CD4-positive, alpha-beta T cell treated with Interleukin-17A for 1 hour (primary cell): ENCODE measurements around the gene PRSS36.
"Not testable (repeated sequence)": the region's sequence is repeated elsewhere in the genome, so short reads cannot be mapped to it uniquely, and the experiment has no call there.

Experiments used
- DNase-seq: peaks from one replicate; pipeline ENCODE4 v3.0.0-alpha.2; 2020

The PRSS36 gene

GRCh38 chr16:31149894-31150890 lies at the start of gene PRSS36:
TSS of gene PRSS36 (minus strand) at chr16:31150066. CDS start at chr16:31150035, 31 bp downstream.
- DNase-seq, result no peak

DNA sequence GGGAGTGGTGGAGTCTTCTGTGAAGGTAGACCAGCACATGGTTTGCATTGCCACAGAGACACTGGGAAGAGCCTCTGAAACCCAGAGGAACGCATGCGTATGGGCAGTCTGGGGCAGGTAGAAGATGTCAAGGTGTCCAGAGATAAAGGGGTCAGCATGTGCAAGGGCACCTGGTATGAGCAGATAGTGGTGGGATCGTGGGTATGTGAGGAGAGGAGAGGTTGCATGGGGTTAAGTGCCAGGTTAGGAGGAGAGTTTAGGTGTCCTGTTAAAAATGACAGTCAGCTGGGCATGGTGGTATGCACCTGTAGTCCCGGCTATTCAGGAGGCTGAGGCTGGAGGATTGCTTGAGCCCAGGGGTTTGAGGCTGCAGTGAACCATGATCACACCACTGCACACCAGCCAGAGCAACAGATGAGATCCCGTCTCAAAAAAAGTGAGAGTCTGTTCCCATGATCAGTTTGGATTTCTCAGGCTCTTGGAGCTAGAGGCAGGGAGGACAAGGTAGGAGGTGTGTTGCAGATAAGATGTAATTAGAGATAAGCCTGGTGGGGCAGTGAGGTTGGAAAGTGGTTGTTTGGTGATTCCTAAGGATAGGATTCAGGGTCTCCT lies 49.7 kb upstream of the PRSS36 start:
- no peak for DNase-seq

DNA sequence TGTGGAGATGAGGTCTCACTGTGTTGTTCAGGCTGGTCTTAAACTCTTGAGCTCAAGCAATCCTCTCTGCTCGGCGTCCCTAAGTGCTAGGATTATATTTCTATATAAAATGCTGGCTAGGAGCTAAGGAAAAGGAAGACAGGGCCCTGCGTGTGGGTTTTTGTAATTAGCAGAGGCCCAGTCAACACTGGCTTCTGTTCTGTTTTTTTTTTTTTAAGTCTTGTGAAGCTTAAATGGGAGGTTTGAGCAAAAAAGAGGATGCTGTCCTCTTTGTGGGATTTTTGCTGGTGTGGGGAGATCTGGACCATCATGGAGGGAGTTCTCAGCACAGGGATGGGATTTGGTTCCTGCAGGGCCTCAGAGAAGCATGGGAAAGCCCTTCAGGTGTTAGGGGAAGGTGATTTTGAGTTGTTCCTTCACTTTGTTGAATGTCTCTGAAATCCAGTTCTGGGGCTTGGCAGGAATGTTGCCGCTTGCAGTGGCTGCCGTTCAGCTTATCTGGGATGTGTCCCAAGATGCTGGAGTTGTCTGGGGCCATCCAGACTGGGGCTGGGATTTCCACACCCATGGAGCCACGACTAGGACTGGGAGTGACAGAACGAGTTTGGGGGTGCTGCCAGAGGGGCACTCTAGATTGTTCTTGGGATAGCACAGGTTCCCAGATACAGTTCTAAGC lies 48.5 kb upstream of the PRSS36 start:
- DNase-seq, result no peak

DNA sequence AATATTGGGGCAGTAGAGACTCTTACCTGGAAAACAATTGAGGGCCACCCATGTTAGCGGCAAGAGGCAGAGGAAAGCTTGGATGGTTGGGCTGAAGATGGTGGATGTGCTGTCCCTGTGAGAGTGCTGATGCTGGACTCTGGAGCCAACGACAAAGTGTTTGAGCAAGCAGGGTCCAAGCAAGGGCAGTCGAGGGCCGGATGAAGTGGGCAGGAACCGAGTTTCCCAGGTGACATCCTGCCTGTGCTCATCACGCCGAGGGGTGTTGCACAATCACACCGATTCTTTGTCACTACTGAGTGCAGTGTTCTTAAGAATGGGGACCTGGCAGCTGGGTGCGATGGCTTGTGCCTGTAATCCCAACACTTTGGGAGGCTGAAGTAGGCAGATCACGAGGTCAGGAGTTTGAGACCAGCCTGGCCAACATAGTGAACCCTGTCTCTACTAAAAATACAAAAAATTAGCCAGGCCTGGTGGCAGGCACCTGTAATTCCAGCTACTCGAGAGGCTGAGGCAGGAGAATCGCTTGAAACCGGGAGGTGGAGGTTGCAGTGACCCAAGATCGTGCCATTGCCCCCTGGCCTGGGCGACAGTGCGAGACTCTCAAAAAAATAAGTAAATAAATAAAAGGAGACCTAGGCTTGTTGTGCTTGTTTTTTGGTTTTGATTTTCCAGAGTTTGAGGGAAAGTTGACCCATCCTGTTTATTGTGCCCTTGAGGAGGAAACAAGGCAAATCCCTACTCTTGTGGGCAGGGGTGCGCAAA lies 46.6 kb upstream of the PRSS36 start:
- no peak for DNase-seq

DNA sequence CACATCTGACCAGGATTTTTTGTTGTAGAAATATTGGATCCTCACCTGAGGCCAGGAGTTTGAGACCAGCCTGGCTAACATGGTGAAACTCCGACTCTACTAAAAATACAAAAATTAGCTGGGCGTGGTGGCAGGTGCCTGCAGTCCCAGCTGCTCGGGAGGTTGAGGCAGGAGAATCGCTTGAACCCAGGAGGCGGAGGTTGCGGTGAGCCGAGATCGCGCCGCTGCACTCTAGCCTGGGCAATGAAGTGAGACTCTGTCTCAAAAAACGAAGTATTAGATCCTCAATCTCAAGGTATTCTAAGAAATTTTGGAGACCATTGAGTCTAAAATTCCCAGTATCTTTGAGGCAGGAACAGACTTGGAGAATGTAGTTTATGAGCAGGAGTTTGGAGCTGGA lies 46.0 kb upstream of the PRSS36 start:
- DNase-seq, result not testable (repeated sequence)

- DNase-seq, result no peak
Measured at GRCh38 chr16:31194898-31195297, 45.0 kb upstream of the PRSS36 start.

- DNase-seq, result no peak
Measured at GRCh38 chr16:31193874-31194273, 44.0 kb upstream of the PRSS36 start.

- no peak for DNase-seq
Measured at GRCh38 chr16:31192856-31193642, 43.2 kb upstream of the PRSS36 start.

GRCh38 chr16:31191697-31192428 lies 42.0 kb upstream of the PRSS36 start:
- no peak for DNase-seq

DNA sequence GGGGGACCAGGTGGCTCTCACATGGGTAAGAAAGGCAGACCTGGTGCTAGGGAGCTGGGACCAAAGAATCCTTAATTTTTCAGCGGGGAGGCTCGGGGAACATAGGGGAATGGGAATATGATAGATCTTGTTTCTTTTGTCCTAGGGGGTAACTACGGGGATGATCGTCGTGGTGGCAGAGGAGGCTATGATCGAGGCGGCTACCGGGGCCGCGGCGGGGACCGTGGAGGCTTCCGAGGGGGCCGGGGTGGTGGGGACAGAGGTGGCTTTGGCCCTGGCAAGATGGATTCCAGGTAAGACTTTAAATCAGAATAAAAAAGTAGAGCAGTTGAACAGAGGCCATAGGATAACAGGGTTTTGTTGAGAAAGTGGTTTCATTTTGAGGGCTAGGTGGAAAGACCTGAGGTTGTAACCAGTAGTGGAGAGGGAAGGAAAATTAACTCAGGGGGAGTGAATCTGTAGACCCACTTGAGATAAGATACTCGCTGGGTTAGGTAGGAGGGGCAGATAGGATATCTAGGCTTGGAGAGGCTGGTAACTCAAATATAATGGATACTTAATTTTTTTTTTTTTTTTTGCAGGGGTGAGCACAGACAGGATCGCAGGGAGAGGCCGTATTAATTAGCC lies 41.1 kb upstream of the PRSS36 start:
- no peak for DNase-seq

DNA sequence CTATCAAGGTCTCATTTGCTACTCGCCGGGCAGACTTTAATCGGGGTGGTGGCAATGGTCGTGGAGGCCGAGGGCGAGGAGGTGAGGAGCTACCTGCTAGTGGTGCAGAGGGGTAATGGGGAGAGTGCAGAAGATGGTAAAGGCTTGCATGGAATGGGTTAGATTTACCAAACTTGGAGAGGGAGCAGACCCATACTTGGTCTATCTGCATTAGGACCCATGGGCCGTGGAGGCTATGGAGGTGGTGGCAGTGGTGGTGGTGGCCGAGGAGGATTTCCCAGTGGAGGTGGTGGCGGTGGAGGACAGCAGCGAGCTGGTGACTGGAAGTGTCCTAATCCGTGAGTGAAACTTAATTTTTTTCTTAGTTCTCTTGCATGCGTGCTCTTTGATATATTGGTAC lies 40.2 kb upstream of the PRSS36 start:
- no peak for DNase-seq

GRCh38 chr16:31189412-31189778 lies 39.5 kb upstream of the PRSS36 start:
- DNase-seq, result no peak

GRCh38 chr16:31188450-31189411 lies 38.9 kb upstream of the PRSS36 start:
- peak; percentile 18 for DNase-seq

DNA sequence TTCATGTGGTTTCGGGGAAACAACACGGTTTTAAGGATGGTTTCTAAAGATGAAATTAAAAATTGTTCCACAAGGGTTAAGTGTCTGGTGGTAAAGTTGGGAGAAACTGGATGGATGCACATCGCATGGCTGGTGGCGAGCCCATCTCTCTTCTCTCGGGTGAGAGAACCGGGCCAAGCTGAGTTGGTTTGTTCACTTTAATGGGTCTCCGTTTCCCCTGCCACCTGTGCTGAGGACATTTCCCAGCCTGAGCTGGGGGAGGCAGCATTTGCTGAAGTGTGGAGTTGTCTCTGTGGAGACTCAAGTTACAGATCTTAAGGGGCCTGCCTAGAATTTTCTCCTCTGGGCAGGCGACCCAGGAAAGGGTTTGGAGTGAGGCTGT lies 37.9 kb upstream of the PRSS36 start:
- DNase-seq, result peak; percentile 2

DNA sequence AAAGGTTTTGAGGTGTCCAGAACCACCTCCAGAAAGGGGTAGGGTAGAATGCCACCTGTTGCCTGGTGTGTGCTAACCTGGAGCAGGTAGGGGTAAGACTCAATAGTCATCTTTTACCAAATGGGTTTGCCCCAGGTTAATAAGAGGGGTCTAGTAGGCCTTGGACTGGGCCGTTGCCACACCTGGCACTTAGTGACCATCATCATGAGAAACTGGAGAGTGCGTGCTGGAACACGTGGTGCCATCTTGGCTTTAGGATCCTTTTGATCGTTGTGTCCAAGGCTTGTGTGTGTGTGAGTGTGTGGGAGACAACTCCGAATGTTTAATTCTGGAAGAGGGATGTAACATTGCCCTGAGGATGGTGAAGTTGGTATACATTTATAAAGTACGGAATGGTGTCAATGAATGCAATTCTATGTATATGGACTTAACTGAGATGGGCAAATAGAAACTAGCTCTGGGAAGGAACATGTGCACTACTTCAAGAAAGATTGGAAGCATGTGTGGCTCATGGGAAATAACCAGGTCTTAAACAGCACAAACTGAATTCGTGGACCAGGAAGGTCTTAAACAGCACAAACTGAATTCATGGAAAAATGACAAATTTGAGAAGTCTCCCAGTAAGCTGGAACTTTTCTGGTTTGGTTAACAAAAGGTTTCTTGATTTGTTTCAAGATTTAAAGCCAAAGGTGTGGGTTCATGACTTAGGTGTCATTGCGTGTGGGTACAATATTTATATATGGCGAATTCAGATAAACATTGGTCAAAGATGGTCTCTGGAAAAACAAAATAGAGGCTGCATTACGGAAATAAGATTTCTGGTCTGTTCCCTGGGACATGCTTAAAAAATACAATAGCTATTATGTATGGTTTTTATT lies 37.3 kb upstream of the PRSS36 start:
- DNase-seq, result no peak

DNA sequence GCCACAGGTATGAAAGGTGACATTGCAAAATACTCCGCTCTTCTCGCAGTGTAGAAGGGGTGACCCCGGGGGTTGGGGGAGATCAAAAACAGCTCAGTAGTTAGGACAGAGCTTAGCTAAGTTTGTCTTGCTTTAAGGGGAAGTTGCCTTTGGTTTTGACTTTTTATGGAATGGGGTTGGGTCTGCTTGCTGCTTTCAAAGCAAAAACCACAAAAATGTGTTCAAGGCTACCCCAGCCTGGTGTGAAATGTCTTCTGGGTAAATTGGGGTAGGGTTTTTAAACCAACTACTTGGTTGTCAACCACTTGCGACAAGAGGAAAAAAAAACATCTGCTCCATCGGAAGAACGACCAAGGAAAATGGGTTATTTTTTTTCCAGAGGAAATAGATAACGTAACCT lies 36.3 kb upstream of the PRSS36 start:
- DNase-seq, result peak; percentile 28

DNA sequence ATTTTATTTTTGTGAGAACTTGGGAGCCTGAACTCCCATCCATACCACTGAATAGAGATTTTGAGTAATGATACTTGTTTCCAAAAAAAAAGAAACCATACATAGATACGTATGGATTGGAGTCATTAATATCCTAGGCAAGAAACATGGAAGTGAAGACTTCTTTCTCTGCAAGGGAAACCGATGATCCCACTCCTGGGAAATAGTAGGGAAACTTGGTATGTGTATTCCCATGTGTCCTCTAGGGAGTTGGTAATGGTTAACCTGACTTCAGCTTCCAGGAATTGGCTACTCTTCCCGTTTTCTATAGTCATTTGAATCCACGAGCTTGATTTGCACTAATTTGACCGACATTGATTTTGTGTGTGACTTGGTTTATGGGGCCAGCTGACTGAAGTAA lies 35.5 kb upstream of the PRSS36 start:
- no peak for DNase-seq

- peak; percentile 7 for DNase-seq
Measured at GRCh38 chr16:31184888-31185287, 35.0 kb upstream of the PRSS36 start.
